HepG2 (cell line): ENCODE results near the gene ATP5F1E. TPM values are rescaled to one million over a fixed set of nuclear protein-coding genes. Genes with fewer than 3 reads are reported as not detected.
A peak's percentile ranks its signal among the peaks of the same experiment; 100 is the strongest.

Experiments
- MBNL3 ChIP-seq: fragments of 250-450 bp; sonication (Bioruptor Pico); conservative IDR thresholded peaks from 2 replicates; pipeline ENCODE4 v1.8.0; 2022; ENCODE audit warnings: mild to moderate bottlenecking, inconsistent platforms
- RXRA ChIP-seq: sonication (generic); formaldehyde crosslinking; IDR thresholded peaks from 2 replicates; pipeline ENCODE4 v1.5.1; 2020; ENCODE audit warnings: missing genetic modification reagents
- SP5 ChIP-seq: IDR thresholded peaks from 2 replicates; pipeline ENCODE4 v1.6.1; 2016; ENCODE audit warnings: low read depth, borderline replicate concordance
- TP53 ChIP-seq: sonication (generic); formaldehyde crosslinking; conservative IDR thresholded peaks from 2 replicates; pipeline ENCODE4 v1.4.0; 2020; ENCODE audit warnings: missing genetic modification reagents
- ZBTB42 ChIP-seq: sonication (generic); formaldehyde crosslinking; IDR thresholded peaks from 2 replicates; pipeline ENCODE4 v1.5.0; 2020; ENCODE audit warnings: mild to moderate bottlenecking, missing genetic modification reagents
- ZBTB49 ChIP-seq: sonication (generic); formaldehyde crosslinking; IDR thresholded peaks from 2 replicates; pipeline ENCODE4 v1.4.0; 2020; ENCODE audit warnings: missing genetic modification reagents, borderline replicate concordance
- ZMYM4 ChIP-seq: sonication (generic); formaldehyde crosslinking; IDR thresholded peaks from 2 replicates; pipeline ENCODE4 v1.8.1; 2023; ENCODE audit warnings: mild to moderate bottlenecking, missing genetic modification reagents
- ZNF253 ChIP-seq: sonication (generic); formaldehyde crosslinking; IDR thresholded peaks from 2 replicates; pipeline ENCODE4 v1.8.0; 2022; ENCODE audit warnings: mild to moderate bottlenecking, missing genetic modification reagents, borderline replicate concordance
- ZNF318 ChIP-seq: sonication (generic); formaldehyde crosslinking; IDR thresholded peaks from 2 replicates; pipeline ENCODE4 v1.4.0; 2020; ENCODE audit warnings: mild to moderate bottlenecking, missing genetic modification reagents
- ZNF841 ChIP-seq: sonication (generic); formaldehyde crosslinking; IDR thresholded peaks from 2 replicates; pipeline ENCODE4 v1.8.1; 2023; ENCODE audit warnings: missing genetic modification reagents, borderline replicate concordance
- polyA plus RNA-seq, 8 experiments: library from polyadenylated mRNA; depleted of rRNA in 3 of 8; stranded (reverse) in 7 of 8; unstranded in 1 of 8; fragments of >200 nt; fragmentation: Illumina TruSeq in 4 of 8; extraction: Trizol in 4 of 8; gene quantifications; 2 replicates each; pipeline versions ENCODE4 v1.2.1 to v1.2.3, GENCODE V29; 2011 to 2016; ENCODE audit warnings: low read depth in 4 of 8, missing spikeins in 1 of 8, mixed read lengths in 1 of 8; ENCODE audit not compliant: insufficient read depth in 1 of 8
- total RNA-seq, 5 experiments: library from RNA; depleted of rRNA; stranded (reverse); fragments of >200 nt; fragmentation: Illumina TruSeq; extraction: Trizol; gene quantifications; 2 replicates each; pipeline ENCODE4 v1.2.3, GENCODE V29; 2016; ENCODE audit warnings: low read depth in 1 of 5
- TF ChIP-seq, protein P1 (sequence below): sonication (generic); formaldehyde crosslinking; IDR thresholded peaks from 2 replicates; pipeline ENCODE4 v1.4.0; 2020; ENCODE audit warnings: missing genetic modification reagents
- TF ChIP-seq, protein P2 (sequence below): sonication (generic); formaldehyde crosslinking; IDR thresholded peaks from 2 replicates; pipeline ENCODE4 v1.4.0; 2020; ENCODE audit warnings: missing genetic modification reagents

ATP5F1E gene
- total and polyA plus RNA-seq, 2 of the 13 experiments (the other 11 are each of a cell fraction or from before 2014, with no cell fraction given) = 121 to 134 TPM

DNA sequence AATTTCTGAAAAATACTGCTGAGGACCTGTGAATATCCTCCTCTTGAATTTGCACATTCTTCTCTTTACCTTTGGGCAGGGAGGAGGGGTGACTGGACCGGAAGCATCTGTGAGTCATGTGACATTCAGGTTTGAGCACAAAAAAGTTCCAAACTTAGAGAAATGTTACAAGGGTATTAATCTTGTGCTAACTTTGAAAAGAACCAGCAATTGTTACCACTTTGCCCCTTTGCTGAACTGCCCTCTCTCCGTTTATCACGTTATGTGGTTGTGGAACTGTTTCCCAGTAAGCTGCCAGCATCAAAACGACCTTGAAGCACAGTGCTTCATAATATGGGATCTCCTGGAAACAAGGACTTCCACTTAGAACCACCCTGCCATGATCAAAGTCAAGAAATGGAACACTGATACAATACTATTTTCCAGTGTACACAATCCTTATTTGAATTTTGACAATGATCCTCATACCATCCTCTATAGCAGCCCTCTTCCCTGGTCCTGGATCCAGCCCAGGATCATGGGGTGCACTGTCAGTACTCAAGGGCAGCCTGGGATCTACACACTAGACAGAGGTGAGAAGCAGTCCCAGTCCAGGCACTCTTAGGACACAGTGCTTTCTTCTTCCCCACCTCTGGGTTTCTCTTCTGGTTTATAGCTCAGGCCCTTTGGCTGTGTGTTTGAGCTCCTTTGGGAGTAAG is 15.2 kb downstream of the ATP5F1E start (continued):
- TF ChIP-seq, protein P1, sequence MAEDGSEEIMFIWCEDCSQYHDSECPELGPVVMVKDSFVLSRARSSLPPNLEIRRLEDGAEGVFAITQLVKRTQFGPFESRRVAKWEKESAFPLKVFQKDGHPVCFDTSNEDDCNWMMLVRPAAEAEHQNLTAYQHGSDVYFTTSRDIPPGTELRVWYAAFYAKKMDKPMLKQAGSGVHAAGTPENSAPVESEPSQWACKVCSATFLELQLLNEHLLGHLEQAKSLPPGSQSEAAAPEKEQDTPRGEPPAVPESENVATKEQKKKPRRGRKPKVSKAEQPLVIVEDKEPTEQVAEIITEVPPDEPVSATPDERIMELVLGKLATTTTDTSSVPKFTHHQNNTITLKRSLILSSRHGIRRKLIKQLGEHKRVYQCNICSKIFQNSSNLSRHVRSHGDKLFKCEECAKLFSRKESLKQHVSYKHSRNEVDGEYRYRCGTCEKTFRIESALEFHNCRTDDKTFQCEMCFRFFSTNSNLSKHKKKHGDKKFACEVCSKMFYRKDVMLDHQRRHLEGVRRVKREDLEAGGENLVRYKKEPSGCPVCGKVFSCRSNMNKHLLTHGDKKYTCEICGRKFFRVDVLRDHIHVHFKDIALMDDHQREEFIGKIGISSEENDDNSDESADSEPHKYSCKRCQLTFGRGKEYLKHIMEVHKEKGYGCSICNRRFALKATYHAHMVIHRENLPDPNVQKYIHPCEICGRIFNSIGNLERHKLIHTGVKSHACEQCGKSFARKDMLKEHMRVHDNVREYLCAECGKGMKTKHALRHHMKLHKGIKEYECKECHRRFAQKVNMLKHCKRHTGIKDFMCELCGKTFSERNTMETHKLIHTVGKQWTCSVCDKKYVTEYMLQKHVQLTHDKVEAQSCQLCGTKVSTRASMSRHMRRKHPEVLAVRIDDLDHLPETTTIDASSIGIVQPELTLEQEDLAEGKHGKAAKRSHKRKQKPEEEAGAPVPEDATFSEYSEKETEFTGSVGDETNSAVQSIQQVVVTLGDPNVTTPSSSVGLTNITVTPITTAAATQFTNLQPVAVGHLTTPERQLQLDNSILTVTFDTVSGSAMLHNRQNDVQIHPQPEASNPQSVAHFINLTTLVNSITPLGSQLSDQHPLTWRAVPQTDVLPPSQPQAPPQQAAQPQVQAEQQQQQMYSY (CRISPR knock-in tag) = peak; percentile 64; the same call in 1 of the 2 replicates
- TF ChIP-seq ZNF841 (CRISPR knock-in tag) (no peak), TP53 (CRISPR knock-in tag) (no peak), MBNL3 (CRISPR knock-in tag) (no peak), RXRA (no peak), ZNF253 (CRISPR knock-in tag) (no peak), SP5 (no peak), ZMYM4 (CRISPR knock-in tag) (no peak), ZBTB42 (CRISPR knock-in tag) (0 out of 2 replicates have a peak, but pooled peaks have one; percentile 26), ZBTB49 (CRISPR knock-in tag) (0 out of 2 replicates have a peak, but pooled peaks have one; percentile 21), ZNF318 (CRISPR knock-in tag) (no peak)
- TF ChIP-seq, protein P2, sequence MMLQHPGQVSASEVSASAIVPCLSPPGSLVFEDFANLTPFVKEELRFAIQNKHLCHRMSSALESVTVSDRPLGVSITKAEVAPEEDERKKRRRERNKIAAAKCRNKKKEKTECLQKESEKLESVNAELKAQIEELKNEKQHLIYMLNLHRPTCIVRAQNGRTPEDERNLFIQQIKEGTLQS (CRISPR knock-in tag) = no peak
